Astrocyte of the cerebellum (primary cell): ENCODE results near the gene HIPK2.

Experiments
- DNase-seq: peaks from one replicate; pipeline ENCODE4 v3.0.0-alpha.2; 2011; ENCODE audit warnings: low read depth
- H3K4me3 ChIP-seq: 2 replicates; pipeline ENCODE4 v1.5.1; 2011; ENCODE audit warnings: mild to moderate bottlenecking, low read depth, low read length, moderate library complexity
- in situ Hi-C: cut with HindIII; loops from 2 replicates; pipeline ENCODE4 v1.10.0; 2017; ENCODE audit warnings: low sequenced_read_pairs
- TF ChIP-seq, protein P1 (sequence below): IDR thresholded peaks from 2 replicates; pipeline ENCODE4 v1.5.1; 2012; ENCODE audit warnings: low read length, low read depth, moderate library complexity, mild to moderate bottlenecking; ENCODE audit errors: missing control alignments

HIPK2 gene

DNA sequence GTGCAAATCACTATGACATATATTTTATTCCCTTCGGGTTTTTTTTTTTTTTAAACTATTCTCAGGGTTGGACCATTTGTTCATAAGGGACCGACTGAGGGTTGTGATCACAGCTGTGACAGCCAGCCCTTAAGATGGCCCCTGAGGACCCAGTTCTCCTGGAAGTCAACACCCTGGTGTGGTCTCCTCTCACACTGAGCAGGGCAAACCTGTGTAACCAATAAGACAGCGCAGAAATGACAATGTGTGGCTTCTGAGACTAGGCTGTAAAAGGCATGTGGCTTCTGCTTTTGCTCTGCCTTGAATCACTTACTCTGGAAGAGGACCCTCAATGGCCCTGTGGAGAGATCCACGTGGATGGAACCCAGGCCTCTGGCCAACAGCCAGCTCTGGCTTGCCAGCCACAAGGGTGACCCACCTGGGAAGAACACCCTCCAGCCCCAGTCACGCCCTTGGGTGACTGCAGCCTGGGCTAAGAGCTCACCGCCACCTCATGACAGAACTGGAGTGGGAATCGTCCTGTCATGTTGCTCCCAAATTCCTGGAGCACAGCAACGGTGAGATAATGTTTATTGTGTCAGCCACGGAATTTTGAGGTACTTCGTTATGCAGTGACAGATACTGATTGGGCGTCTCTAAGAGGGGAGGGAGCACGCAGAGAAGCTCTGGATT lies 127.2 kb downstream of the HIPK2 start:
- in situ Hi-C loops: no loop called here
- DNase-seq: no peak
- no peak overlapping the region for H3K4me3 ChIP-seq
- TF ChIP-seq, protein P1, sequence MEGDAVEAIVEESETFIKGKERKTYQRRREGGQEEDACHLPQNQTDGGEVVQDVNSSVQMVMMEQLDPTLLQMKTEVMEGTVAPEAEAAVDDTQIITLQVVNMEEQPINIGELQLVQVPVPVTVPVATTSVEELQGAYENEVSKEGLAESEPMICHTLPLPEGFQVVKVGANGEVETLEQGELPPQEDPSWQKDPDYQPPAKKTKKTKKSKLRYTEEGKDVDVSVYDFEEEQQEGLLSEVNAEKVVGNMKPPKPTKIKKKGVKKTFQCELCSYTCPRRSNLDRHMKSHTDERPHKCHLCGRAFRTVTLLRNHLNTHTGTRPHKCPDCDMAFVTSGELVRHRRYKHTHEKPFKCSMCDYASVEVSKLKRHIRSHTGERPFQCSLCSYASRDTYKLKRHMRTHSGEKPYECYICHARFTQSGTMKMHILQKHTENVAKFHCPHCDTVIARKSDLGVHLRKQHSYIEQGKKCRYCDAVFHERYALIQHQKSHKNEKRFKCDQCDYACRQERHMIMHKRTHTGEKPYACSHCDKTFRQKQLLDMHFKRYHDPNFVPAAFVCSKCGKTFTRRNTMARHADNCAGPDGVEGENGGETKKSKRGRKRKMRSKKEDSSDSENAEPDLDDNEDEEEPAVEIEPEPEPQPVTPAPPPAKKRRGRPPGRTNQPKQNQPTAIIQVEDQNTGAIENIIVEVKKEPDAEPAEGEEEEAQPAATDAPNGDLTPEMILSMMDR: no peak

DNA sequence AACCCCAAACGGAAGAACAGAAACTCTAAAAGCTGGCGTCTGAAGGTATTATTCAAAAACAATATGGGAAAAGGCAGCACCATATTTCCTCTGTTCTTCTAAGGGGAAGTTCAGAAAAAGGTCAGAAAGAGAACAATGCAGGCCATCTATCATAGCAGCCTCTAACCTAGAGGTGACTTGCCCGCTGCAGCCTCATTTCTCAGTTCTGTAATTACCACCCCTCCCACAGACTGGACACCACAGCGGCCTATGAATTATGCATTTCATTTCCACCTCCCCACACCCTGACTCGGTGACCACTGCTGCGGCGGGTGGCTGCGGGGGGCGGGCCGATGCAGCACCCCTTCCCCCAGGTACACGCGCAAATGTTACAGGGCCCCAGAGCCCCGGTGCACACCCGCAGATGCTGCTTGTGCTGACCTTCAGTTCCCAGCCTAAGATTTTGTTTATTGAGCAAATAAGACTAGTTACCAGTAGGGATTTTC lies 128.8 kb downstream of the HIPK2 start:
- no peak overlapping the region for H3K4me3 ChIP-seq
- no peak for DNase-seq
- TF ChIP-seq, protein P1: no peak
- in situ Hi-C loops: no loop called here

DNA sequence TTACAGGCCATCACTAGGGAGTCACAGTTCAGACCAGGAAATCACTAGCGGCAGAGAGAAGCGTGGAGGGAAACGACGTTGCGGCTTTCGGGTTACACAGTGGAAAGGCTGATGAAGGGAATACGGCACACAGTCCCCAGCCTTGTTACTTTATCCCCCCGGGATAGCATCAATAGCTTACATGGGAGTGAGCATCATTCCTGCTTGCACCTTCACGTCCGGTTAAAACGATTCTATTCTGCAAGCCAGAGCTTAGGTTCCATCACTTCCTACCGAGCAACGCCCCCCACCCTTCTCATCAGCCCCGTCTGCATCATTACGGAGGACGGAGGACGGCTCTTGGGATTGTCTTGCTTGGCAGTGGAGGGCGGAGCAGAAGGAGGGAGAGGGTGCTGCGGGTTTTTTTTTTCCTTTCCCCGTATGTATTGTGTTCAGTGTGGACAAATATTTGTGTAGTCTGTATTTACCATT lies 129.4 kb downstream of the HIPK2 start:
- DNase-seq: no peak
- in situ Hi-C loops: no loop called here
- TF ChIP-seq, protein P1: no peak
- no peak overlapping the region for H3K4me3 ChIP-seq

DNA sequence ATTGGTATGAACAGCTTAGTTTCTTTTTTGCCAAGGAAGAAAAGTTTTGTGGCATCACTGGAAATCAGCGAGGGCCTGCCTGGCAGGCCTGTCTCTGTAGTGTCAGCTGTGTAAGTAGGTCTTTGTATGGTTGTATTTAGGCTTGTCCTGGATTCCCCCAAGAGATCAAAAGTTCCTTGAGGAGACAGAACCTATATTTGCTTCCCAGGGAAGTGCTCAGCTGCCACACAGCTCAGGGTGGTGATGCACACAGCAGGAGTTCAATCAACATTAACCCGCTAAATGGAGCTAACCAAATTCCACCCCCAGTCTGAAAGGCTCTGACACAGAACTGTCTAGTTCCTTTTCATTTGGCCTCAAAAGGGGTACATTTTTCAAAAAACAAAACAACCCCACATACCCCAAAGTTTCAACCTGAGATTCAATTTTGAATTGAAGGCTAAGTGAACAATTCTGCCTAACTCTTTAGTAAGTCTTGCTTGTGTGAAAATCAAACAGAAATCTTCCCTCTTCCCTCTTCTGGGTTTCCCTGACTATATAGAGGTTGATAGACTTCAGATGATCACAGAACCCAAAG lies 129.9 kb downstream of the HIPK2 start:
- no peak overlapping the region for H3K4me3 ChIP-seq
- TF ChIP-seq, protein P1: no peak
- DNase-seq: no peak
- in situ Hi-C loops: no loop called here

DNA sequence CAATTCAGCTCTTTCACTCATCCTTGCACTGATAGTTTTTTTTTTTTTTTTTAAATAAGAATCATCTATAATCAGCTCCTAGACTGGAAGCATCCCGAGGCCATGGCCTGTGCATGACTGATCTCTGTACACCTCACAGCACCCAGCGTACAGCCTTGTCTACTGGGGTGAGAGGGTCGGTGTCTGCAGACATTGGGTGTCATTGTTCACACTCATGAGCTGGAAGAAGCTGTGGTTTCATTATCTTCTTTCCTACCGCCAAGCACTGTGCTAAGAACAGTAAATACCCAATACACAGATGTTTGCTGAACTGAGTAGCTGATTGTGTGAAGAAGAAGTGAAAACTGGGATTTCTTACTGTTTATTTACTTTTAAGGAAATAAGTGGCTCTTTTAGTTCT lies 130.7 kb downstream of the HIPK2 start:
- TF ChIP-seq, protein P1: no peak
- in situ Hi-C loops: no loop called here
- H3K4me3 ChIP-seq: no peak overlapping the region
- no peak for DNase-seq

DNA sequence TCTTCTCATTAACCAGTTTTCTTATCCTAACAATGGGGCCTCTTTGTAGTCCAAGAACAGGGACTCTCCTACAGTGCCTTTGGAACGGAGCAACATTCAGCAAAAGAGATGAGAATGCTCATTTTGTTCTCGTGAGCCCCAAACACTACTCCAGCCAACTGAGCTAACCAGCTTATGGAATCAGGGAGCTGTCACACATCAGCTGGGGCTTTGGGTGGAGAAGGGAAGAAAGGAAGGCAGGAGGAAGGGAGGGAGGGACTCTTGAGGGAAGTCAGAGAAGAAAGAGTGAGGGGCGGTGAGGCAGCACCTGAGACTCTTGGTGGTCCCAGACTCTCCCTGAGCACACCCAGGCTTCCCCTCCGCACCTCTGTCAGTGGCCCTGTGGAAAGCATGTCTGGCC lies 131.2 kb downstream of the HIPK2 start:
- TF ChIP-seq, protein P1: no peak
- no peak overlapping the region for H3K4me3 ChIP-seq
- DNase-seq: no peak
- in situ Hi-C loops: no loop called here
